Skeletal muscle cell (primary cell): ENCODE measurements around the gene ZNF441.
"Not testable (repeated sequence)": the region's sequence is repeated elsewhere in the genome, so short reads cannot be mapped to it uniquely, and the experiment has no call there.

ENCODE experiments used
- DNase-seq: peaks from one replicate; pipeline ENCODE4 v3.0.0-alpha.2; 2010; ENCODE audit warnings: low read depth
- H3K4me3 ChIP-seq: 2 replicates; pipeline ENCODE4 v1.5.1; 2011; ENCODE audit warnings: low read depth, mild to moderate bottlenecking, control low read depth, low read length, moderate library complexity

ZNF441 gene

DNA sequence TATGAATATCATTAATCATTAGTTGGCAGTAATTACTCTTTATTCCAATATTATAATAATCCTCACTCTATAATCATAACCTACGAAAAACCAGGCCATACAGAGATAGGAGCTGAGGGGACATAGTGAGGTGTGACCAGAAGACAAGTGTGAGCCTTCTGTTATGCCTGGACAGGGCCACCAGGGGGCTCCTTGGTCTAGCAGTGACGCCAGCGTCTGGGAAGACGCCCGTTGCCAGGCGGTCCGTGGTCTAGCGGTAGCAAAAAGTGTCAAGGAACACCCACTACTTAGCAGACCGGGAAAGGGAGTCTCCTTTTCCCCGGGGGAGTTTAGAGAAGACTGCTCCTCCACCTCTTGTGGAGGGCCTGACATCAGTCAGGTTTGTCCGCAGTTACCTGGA, 4.7 kb downstream of the ZNF441 start:
- not testable (repeated sequence) for H3K4me3 ChIP-seq, DNase-seq

DNA sequence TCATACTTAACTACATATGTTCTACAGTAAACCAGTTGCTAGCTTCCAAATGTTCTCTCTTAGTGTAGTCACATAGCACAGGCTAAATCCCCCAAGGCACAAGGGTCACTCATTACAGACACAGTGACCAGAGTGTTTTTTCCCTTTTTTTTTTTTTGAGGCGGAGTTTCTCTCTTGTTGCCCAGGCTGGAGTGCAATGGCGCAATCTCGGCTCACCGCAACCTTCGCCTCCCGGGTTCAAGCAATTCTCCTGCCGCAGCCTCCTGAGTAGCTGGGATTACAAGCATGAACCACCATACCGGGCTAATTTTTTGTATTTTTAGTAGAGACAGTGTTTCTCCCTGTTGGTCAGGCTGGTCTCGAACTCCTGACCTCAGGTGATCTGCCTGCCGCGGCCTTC, 9.9 kb downstream of the ZNF441 start:
- H3K4me3 ChIP-seq, DNase-seq: not testable (repeated sequence)

DNA sequence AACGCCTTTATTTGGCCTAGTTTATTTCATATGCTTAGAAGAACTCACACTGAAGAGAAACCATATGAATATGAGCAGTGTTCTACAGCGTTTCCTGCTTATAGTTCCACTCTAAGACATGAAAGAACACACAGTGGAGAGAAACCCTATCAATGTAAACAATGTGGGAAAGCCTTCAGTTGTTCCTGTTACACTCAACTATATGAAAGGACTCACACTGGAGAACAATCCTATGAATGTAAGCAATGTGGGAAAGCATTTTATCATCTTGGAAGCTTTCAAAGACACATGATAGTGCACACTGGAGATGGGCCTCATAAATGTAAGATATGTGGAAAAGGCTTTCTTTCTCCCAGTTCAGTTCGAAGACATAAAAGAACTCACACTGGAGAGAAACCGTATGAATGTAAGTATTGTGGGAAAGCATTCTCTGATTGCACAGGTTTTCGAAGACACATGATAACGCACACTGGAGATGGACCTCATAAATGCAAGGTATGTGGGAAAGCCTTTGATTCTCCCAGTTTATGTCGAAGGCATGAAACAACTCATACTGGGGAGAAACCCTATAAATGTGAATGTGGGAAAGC, 13.7 kb downstream of the ZNF441 start:
- H3K4me3 ChIP-seq = no peak overlapping the region
- DNase-seq = no peak

DNA sequence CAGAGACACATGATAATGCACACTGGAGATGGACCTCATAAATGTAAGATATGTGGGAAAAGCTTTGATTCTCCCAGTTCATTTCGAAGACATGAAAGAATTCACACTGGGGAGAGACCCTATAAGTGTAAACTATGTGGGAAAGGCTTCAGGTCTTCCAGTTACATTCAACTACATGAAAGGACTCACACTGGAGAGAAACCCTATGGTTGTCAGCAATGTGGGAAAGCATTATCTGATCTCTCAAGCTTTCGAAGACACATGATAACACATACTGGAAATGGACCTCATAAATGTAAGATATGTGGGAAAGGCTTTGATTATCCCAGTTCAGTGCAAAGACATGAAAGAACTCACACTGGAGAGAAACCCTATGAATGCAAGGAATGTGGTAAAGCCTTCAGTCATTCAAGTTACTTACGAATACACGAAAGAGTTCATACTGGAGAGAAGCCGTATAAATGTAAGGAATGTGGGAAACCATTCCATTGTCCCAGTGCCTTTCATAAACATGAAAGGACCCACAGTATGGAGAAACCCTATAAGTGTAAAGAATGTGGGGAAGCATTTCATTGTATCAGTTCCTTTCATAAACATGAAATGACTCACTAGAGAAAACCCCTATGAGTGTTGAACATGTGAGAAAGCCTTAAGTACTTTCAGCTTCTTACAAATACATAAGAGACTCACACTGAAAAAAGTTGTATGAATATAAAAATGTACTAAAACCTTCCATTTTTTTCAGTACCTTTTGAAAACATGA, 14.7 kb downstream of the ZNF441 start:
- H3K4me3 ChIP-seq = no peak overlapping the region
- no peak for DNase-seq

DNA sequence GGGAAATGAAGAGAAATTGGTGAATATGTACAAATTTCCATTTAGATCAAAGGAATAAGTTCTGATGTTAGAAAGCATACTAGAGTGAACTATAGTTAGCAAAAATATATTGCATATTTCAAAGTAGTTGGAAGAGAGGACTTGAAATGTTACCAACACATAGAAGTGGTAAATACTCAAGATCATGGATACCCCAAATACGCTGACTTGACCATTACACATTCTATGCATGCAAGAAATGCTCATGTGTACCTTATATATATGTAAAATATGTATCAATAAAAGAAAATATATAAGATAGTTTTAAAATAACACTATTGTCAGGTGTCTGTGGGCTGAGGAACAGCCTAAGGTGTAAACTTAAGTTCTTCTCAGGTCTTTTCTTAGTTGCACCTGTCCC, 17.0 kb downstream of the ZNF441 start:
- no peak for DNase-seq
- H3K4me3 ChIP-seq = no peak overlapping the region

DNA sequence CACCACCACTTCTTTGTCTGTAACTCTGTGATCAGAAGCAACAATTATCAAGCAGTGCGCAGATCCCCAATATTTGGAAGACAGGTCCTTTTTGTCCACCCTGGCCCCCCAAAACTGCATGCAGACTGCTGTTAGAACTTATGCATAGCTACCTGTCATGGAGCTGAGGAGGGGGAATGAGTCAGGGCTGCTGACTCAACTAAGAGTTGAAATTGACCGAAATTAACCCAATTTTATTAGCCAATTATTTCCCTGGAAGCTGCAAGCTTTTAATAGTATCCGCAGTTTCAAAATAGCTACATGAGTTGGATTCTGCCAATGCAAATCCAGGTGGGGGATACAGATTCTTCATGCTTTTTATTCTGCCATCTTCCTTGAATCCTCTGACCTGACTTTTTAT, 17.6 kb downstream of the ZNF441 start:
- no peak for DNase-seq
- no peak overlapping the region for H3K4me3 ChIP-seq

DNA sequence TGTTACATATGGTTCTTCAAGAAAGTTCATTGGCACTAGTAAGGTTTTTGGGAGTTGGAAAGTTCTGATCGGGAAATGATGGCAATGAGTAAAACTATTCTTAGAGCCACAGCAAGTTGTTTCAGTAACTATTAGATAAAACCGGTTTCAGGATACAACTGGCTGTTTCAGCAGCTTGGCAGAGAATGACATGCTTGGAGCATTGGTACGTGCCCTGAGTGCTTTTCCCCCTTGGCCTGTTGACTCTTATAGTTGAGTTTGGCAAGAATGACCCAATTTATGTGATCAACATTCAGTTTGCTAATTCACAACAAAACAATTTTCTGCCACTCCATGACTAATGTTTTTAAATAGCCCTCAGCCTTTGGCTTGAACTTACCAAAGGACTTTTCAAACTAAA, 20.7 kb downstream of the ZNF441 start:
- DNase-seq = no peak
- H3K4me3 ChIP-seq = no peak overlapping the region

DNA sequence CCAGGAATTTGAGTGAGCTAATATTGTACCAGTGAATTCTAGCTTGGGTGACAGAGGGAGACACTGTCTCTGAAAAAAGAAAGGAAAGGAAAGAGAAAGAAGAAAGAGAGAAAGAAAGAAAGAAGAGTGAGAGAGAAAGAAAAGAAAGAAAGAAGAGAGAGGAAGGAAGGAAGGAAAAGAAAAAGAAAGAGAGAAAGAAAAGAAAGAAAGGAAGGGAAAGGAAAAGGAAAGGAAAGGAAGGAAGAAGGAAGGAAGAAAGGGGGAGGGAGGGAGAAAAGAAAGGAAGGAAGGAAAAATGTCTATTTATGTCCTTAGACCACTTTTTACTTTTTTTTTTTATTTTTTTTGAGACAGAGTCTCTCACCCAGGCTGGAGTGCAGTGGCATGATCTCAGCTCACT, 26.1 kb downstream of the ZNF441 start:
- DNase-seq = no peak
- no peak overlapping the region for H3K4me3 ChIP-seq

DNA sequence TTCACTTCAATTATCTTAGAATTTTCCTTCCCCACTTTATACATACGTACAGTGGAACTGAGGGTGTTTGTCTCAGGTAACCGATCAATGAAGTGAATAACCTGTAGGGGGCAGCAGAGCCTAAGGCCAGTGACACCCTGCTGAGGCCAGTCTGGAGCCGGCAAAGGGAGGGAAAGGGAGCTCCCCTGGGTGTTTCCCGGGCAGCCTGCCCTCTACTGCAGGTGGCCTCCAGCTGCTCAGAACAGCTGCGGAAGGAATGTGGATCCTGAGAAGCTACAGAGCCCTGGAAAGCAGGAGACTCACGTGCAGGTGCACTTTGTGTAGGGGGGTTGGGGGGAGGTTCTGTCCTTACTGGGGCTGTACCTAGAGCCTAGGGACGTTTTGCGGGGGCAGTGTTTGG, 30.7 kb downstream of the ZNF441 start:
- no peak overlapping the region for H3K4me3 ChIP-seq
- DNase-seq = peak; percentile 29

DNA sequence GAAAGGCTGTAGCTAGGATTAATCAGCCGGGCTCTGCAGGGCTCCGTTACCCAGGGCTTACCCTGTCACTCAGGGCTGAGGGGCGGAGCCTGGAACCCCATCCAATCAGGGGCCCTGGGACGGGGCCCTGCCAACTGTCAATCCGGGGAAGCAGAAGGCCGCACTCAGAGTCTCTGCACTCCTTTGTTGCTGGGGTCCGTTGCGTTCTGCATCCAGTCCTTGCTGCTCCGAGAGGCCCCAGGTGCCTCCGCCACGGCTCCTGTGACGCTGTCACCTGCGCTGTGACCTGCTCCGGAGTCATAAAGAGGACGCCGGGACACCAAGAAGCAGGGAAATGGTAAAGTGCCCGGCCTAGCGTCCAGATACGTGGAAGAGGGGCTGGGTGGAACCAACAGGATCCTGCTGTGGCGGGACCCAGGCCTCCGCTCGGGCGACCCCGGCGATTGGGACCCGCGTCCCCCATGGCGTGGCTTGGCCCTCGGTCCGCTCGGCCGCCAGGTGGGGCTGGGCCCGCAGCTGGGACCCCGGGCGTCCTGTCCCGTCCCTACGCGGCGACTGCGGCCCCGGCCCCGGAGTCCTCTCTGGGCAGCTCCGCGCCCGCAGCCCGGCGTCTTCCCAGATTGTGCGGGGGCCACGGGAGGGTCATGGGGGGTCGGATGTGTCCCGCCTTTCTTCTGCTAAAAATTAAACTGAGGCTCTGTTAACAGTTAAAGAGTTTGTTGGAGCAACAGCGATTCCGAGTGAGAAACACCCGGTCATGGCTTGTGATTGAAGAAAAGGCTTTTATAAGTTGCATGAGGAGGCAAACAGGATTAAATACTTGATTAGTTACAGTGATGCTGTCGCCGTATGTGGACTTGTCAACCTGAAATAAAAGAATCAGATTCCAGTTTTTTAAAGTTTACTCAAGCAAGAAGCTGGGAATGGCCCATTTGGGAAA, 31.9 kb downstream of the ZNF441 start, which contains the start of gene ZNF491:
ZNF491 (plus strand) TSS at position 133 of the 940 bp plus-strand sequence. CDS start 7,431 bp downstream, outside the sequence.
- peak; percentile 21 for DNase-seq
- H3K4me3 ChIP-seq = peak within 1 kb of the TSS; percentile 57

DNA sequence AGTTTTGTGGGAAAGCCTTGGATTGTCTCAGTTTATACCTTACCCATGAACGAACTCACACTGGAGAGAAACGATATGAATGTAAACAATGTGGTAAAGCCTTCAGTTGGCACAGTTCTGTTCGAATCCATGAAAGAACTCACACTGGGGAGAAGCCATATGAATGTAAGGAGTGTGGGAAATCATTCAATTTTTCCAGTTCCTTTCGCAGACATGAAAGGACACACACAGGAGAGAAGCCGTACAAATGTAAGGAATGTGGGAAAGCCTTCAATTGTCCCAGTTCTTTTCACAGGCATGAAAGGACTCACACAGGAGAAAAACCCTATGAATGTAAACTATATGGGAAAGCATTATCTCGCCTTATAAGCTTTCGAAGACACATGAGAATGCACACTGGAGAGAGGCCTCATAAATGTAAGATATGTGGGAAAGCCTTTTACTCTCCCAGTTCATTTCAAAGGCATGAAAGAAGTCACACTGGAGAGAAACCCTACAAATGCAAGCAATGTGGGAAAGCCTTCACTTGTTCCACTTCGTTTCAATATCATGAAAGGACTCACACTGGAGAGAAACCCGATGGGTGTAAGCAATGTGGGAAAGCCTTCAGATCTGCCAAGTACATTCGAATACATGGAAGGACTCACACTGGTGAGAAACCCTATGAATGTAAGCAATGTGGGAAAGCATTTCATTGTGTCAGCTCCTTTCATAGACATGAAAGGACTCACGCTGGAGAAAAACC, 39.7 kb downstream of the ZNF441 start:
- no peak for DNase-seq
- H3K4me3 ChIP-seq = no peak overlapping the region

DNA sequence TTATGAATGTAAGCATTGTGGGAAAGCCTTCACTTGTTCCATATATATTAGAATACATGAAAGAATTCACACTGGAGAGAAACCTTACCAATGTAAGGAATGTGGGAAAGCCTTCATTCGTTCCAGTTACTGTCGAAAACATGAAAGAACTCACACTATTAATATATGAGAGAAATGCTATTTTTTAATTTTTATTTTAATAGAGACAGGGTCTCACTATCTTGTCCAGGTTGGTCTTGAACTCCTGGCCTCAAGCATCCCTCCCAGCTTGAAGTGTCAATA, 40.2 kb downstream of the ZNF441 start:
- DNase-seq = no peak
- no peak overlapping the region for H3K4me3 ChIP-seq

DNA sequence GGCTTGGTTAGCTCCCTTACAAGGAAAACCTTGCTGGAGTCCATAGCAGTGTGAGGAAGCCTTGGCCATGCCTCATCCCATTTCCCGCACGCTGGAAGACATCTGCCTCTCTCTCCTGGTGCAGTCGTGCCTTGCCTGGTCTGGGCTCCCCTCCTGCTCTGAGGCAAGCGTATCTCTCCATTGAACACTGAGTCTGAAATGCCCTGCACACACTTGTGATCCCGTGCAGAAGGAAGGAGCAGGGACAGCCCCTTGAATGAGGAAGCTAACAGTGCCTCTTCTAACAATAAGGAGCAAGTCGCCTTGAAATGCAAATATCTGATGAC, 46.9 kb downstream of the ZNF441 start:
- H3K4me3 ChIP-seq = peak overlapping the region; percentile 65
- no peak for DNase-seq

DNA sequence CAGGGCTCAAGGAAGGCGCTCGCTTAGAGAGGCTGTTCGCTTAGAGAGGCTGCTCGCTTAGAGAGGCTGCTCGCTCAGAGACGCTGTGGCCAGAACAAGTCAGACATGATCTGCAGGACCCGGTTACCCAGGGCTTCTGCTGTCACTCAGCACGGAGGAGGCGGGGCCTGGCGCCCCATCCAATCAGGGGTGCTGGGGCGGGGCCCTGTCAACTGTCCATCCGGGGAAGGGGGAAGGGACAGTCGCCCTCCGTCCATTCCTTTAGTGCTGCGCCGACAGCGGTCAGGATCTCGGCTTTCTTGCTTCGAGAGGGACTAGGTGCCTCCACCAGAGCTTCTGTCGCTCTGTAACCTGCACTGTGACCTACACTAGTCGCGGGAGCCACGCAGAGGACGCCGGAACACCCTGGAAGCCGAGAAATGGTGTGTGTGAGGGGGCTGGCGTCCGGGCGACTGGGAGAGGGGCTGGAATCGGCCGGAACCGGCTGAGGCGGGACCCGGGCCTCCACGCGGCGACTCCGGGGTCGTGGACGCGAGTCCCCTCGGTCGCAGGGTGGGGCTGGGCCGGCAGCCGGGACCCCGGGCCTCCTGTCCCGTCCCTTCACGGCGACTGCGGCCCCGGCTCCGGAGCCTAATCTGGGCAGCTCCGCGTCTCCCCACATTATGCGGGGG, 47.4 kb downstream of the ZNF441 start, which contains the start of gene ZNF440:
ZNF440 (plus strand) TSS at position 245 of the 671 bp plus-strand sequence; CDS start at position 420, 175 bp downstream.
- DNase-seq = peak; percentile 78
- peak within 1 kb of the TSS; percentile 65 for H3K4me3 ChIP-seq

DNA sequence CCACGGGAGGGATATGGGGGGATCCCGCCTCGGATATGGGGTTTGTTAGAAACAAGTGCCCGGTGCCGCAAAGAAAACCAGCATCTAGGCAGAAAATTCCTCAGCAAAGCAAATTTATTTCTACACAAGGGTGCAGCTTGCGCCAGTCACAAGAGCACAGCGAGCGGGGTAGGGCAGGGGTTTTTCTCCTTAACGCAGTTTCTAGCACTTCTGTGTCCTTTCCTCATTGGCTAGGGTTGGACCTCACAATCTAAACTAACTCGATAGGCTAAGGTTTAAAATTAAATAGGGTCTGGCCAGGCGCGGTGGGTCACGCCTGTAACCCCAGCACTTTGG, 47.9 kb downstream of the ZNF441 start:
- H3K4me3 ChIP-seq = peak overlapping the region; percentile 65
- no peak for DNase-seq

DNA sequence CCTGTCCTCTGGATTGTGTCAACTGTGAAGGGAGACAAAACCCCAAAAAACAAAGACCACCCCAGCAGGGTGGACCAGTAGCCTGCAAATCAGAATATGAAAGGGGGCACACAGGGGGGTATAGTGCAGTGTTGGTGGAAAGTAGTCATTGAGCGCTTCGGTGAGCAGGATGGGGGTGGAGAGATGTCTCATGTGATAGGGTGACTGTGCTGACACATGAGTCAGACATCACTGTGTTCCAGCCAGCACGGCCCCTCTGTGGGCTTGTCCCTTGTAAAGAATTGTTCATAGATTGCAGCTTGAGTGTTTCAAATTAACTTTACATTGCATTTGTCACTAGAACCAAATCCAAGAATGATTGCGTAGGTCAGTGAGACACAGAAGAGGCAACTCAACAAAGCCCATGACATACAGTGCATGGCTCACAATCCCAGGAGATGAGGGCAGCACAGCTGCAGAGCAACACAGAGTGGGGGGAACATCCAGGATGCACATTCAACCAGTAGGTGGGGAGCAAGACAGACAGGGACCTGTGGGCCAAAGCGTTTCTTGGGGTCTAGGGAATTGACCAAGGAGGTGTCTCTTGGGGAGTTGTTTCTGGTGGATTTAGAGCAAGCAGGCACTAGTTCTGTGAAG, 54.8 kb downstream of the ZNF441 start:
- DNase-seq = no peak

DNA sequence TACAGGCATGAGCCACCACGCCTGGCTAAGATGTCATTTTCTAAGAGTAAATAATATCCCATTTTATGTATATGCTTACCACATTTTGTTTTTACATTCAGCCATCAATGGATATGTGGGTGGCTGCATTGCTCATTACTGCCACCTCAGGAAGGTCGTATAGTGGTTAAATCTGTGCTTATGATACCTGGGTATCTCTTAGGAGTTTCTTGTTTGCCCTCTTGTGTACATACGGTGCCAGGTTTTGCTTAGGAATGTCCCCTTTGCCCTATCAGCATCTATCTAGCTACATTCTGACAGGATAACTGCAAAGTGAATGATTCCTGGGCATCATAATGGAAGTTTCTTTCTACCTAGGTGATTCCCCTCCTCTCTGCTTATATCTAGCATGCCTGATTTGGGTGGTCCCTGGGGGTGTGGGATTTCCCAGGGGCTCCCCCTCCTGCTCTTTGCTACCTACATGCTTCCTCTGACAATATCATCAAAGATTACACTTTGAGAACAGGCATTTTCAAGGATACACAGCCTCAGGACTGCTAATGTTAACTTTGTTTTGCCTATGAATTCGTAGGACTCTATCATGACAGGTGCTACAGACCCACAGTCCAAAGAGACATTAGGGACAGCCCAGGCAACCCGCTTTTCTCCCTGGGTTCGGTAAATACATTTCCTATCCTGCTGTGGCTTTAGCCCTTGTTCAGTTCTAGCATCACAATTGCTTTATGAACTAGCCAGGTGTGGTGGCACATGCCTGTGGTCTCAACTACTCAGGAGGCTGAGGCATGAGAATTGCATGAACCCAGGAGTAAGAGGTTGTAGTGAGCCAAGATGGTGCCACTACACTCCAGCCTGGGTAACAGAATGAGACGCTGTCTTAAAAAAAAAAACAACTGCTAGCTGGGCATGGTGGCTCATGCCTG, 62.4 kb downstream of the ZNF441 start:
- DNase-seq, H3K4me3 ChIP-seq: not testable (repeated sequence)

More for the DNA sequence above, 54.8 kb downstream of the ZNF441 start:
- no peak overlapping the region for H3K4me3 ChIP-seq
